ENCODE results near the gene SMIM24.
A peak's percentile ranks its signal among the peaks of the same experiment; 100 is the strongest.
"Not testable (repeated sequence)": the region's sequence is repeated elsewhere in the genome, so short reads cannot be mapped to it uniquely, and the experiment has no call there.

SMIM24 gene

DNA sequence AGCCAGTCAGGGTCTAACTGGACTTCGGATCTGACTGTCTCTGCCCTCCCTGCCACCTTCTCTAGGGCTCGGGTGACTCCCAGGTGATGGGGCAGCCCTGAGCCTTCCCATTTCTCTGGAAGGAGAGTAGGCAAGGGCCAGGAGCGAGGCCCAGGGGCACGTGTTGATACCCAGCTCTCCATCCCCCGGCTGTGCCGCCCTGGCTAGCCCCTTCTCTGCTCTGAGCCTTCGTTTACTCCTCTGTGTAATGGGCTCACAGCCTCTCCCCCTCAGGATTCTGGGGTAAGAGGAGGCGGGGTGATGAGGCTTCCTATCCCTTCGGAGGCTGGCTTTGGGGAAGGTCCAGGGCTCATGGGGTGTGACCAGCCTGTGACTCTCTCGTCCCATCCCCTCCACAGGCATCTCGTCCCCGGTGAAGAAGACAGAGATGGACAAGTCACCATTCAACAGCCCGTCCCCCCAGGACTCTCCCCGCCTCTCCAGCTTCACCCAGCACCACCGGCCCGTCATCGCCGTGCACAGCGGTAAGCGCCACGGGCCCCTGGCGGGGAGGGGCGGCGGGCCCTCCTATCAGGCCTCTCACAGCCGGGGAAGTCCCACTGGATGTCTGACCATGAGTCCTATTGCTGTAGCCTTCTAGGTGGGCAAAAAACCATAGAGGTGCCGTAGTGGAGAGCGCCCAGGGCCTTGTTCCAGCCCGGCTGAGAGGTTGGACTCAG, 31.6 kb downstream of the SMIM24 start:
- Mint-ChIP-seq H3K27ac (no peak overlapping the region), H3K4me3 (no peak overlapping the region), H3K27me3 (no peaks in the 10 kb centered on the region), H3K9me3 (no peaks in the 10 kb centered on the region), H3K36me3 (peaks cover 30% of the 10 kb centered on the region), H3K4me1 (peaks cover 12% of the 10 kb centered on the region)
- ATAC-seq = no peak

DNA sequence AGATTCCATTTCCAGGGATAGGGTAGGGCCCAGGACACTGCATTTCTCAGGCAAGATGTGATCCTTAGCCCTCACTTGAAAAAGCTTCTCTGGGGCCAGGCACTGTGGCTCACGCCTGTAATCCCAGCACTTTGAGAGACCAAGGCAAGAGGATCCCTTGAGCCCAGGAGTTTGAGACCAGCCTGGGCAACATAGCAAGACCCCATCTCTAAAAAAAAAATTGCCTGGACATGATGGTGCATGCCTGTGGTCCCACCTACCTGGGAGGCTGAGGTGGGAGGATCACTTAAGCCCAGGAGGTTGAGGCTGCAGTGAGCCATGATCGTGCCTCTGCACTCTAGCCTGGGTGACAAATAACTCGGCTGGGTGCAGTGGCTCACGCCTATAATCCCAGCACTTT, 33.7 kb downstream of the SMIM24 start:
- not testable (repeated sequence) for H3K27ac Mint-ChIP-seq, ATAC-seq, H3K9me3 Mint-ChIP-seq, H3K27me3 Mint-ChIP-seq, H3K4me3 Mint-ChIP-seq
- Mint-ChIP-seq H3K36me3 (peaks cover 17% of the 10 kb centered on the region), H3K4me1 (peaks cover 13% of the 10 kb centered on the region)

DNA sequence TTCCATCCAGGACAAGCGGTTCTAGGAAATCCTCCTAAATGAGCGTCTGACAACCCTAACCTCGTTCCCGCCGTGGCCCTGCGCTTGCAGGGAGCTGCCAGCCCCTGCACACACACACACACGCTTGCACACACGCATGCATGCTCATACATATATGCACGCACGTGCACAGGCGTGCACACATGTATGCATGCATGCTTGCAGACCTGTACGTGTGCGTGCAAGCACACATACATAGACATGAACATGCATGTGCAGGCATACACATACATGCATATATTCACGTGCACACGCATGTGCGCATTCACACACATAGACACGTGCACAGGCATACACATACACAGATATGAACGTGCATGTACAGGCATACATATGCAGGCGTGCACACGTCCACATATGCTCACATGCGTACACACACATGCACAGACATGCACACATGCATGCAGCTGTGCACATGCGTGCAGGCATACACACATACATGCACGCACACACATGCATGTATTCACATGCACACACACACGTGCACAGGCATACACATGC, 35.6 kb downstream of the SMIM24 start:
- H3K9me3 Mint-ChIP-seq = no peaks in the 10 kb centered on the region
- H3K27ac Mint-ChIP-seq = no peak overlapping the region
- no peak overlapping the region for H3K4me3 Mint-ChIP-seq
- no peaks in the 10 kb centered on the region for H3K27me3 Mint-ChIP-seq
- H3K36me3 Mint-ChIP-seq = peaks cover 6% of the 10 kb centered on the region
- peaks cover 6% of the 10 kb centered on the region for H3K4me1 Mint-ChIP-seq
- ATAC-seq = no peak

DNA sequence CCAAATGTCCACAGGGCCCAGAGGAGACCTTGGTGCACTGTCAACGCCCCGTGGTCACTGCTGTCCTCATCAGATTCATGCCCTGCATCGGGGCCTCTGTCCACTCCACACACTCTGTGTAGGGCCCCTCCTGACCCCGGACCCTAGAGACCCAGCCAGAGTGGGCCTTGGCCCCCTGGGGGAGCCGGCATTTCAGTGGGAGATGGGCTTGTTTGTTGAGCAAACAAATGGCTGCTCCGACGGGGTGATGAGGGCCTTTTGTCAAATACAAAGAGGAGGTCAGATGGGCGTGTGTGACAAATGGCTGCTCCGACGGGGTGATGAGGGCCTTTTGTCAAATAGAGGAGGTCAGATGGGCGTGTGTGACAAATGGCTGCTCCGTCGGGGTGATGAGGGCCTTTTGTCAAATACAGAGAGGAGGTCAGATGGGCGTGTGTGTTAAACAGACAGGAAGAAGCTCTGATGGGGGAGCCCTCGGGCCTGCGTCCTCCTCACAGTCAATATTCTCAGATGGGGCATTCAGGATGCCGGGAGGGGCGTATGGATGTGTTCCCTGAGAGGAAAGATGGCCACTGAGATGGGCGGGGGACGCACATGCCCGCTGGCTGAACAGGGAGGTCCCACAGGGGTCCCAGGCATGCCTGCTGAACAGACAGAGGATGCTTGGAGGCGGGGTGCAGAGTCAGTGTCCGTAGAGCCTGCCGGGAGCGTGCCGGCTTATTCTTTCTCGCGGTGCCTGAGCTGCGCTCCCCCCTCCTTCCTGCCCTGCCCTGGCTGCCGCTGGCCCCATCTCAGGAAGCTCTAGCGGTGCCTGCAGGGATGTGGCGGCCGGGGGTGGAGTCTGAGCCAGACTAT, 36.3 kb downstream of the SMIM24 start:
- Mint-ChIP-seq H3K9me3 (no peaks in the 10 kb centered on the region), H3K36me3 (peaks cover 6% of the 10 kb centered on the region), H3K4me3 (no peak overlapping the region), H3K27me3 (no peaks in the 10 kb centered on the region), H3K4me1 (peaks cover 6% of the 10 kb centered on the region), H3K27ac (peak overlapping the region; percentile 36)
- no peak for ATAC-seq

DNA sequence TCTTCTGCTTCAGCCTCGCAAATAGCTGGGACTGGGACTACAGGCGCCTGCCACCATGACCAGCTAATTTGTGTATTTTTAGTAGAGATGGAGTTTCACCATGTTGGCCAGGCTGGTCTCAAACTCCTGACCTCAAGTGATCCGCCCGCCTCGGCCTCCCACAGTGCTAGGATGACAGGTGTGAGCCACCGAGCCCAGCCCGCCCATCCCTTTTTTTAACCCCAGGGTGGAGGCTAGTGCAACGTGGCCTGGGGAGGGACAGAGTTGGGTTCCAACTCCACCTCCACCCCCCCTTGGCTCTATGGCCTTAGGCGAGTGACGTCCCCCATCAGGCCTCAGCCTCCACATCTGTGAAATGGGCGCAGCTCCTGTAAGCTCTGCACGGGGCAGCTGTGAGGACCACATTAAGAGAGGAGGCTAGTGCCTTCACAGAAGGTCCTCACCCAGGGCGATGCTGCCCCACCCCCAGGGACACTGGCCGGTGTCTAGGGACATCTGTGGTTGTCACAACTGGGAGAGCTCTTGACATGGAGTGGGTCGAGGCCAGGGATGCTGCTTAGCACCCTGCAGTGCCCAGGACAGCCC, 37.7 kb downstream of the SMIM24 start:
- Mint-ChIP-seq H3K27ac (no peak overlapping the region), H3K27me3 (no peaks in the 10 kb centered on the region), H3K36me3 (peaks cover 6% of the 10 kb centered on the region), H3K4me1 (peaks cover 6% of the 10 kb centered on the region), H3K4me3 (no peak overlapping the region), H3K9me3 (no peaks in the 10 kb centered on the region)
- ATAC-seq = no peak

DNA sequence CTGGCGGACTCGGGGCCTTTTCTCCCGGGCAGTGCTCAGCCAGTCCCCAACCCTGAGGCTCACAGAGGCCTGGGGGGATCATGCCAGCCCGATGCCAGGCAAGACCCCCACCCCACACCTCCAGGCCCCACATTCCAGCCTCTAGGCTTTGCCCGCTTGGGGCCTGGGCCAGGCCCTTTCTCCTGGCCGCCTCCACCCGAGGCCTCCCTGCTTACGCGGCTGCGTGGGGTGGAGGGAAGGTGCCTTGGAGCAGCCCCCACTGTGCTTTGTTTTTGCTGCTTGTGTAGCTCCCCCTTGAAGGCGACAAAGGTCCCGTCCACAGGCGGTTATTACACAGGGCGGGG, 38.4 kb downstream of the SMIM24 start:
- no peak overlapping the region for H3K4me3 Mint-ChIP-seq
- H3K27me3 Mint-ChIP-seq = no peaks in the 10 kb centered on the region
- no peak for ATAC-seq
- H3K27ac Mint-ChIP-seq = no peak overlapping the region
- peaks cover 6% of the 10 kb centered on the region for H3K4me1 Mint-ChIP-seq
- no peaks in the 10 kb centered on the region for H3K9me3 Mint-ChIP-seq
- peaks cover 6% of the 10 kb centered on the region for H3K36me3 Mint-ChIP-seq

DNA sequence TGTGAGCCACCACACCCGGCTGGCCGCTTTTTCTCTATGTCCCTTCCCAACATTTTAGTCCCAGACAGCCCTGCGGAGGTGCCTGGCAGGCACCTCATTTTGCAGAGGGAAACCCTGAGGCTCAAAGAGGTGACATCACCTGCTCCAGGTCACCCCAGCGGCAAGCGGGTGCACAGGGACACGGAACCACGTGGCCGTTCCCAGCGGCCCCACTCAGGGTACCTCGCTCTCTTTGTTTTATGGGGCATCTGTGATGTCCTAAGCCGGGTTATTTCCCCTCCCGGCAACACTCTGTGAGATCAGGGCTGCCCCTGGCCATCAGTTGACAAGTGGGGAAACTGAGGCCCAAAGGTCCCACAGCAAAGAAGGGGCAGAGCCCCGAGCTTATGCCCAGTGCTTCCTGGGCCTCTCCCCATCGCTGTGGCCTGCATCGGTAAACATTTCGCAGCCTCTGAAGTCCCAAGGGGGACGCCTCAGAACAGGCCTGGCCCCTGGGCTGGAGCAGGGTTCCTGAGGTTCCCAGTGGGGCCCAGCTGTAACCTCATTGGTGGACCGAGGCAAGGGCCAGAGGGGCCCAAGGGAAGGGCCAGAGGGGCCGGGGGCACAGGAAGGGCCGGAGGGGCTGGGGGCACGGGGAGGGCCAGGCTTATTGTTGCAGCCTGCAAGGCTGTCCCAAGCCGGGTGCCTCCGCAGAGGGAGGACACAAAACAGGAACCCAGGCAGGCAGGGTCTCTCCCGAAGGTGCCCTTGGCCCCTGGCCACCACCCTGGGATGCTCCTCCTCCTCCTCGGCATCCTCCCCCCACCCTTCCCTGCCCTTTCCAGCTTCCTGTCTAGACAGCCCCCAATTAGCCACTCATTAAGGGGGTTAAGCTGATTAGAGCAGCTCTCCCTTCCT, 39.0 kb downstream of the SMIM24 start:
- Mint-ChIP-seq H3K4me1 (peaks cover 6% of the 10 kb centered on the region), H3K36me3 (peaks cover 6% of the 10 kb centered on the region), H3K9me3 (no peaks in the 10 kb centered on the region), H3K4me3 (no peak overlapping the region), H3K27me3 (no peaks in the 10 kb centered on the region), H3K27ac (no peak overlapping the region)
- no peak for ATAC-seq

DNA sequence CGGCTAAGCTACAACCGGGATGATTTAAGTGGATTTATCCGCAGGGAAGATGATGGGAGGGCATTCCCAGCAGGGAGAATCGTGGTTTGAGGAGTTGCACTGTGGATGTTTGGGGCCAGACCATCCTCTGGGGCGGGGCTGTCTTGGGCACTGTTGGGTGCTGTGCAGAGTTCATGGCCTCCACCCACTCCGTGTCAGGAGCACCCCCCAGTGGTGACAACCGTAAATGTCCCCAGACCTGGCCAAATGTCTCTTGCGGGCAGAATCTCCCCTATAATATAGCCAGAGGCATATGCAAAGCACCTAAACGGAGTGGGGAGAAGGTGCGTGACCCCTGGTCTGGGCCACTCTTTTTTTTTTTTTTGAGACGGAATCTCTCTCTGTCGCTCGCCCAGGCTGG, 40.2 kb downstream of the SMIM24 start:
- no peak overlapping the region for H3K27ac Mint-ChIP-seq
- H3K9me3 Mint-ChIP-seq = no peaks in the 10 kb centered on the region
- H3K4me3 Mint-ChIP-seq = no peak overlapping the region
- H3K4me1 Mint-ChIP-seq = peaks cover 15% of the 10 kb centered on the region
- H3K36me3 Mint-ChIP-seq = peaks cover 6% of the 10 kb centered on the region
- no peak for ATAC-seq
- no peaks in the 10 kb centered on the region for H3K27me3 Mint-ChIP-seq

DNA sequence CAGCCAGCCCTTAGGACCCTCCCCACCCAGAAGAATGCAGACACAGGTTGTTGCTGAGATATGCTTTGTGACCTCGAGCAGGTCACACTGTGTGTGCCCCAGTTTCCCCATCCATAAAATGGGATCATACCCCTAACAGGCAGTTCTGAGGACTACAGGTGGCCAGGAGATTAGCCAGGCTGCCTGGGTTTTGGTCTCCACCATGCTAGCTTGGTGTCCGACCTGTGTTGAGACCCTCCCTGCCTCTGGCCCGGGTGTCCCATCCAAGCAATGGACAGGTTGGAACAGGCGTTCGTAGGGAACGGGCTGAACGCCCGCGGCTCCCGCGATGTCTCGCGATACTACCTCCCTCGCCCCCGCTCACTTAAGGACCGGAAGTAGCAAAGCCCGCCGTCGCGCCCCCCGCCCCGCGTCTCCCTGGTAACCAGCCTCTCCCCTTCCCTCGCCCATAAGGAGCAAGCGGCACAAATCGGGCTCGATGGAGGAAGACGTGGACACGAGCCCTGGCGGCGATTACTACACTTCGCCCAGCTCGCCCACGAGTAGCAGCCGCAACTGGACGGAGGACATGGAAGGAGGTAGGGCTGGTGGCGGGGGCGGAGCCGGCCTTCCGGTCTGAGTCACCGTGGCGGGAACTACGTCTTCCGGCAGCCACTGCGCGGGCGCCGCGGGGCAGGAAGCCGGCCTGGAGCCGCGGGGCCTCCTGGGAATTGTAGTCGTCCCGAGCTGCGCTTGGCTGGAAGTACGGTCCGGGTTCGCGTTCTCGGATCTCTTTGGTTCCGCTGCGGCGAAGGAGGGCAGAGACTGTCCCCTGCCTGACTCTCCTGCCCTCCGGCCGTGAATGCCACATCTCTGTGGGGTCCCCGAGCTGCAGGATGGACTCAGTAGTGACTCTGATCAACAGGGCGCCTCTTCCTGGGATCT, 45.4 kb downstream of the SMIM24 start:
- Mint-ChIP-seq H3K27me3 (no peaks in the 10 kb centered on the region), H3K4me1 (peaks cover 22% of the 10 kb centered on the region), H3K4me3 (peak overlapping the region; percentile 96), H3K9me3 (no peaks in the 10 kb centered on the region), H3K27ac (peak overlapping the region; percentile 97), H3K36me3 (peaks cover 13% of the 10 kb centered on the region)
- peak; percentile 95 for ATAC-seq

DNA sequence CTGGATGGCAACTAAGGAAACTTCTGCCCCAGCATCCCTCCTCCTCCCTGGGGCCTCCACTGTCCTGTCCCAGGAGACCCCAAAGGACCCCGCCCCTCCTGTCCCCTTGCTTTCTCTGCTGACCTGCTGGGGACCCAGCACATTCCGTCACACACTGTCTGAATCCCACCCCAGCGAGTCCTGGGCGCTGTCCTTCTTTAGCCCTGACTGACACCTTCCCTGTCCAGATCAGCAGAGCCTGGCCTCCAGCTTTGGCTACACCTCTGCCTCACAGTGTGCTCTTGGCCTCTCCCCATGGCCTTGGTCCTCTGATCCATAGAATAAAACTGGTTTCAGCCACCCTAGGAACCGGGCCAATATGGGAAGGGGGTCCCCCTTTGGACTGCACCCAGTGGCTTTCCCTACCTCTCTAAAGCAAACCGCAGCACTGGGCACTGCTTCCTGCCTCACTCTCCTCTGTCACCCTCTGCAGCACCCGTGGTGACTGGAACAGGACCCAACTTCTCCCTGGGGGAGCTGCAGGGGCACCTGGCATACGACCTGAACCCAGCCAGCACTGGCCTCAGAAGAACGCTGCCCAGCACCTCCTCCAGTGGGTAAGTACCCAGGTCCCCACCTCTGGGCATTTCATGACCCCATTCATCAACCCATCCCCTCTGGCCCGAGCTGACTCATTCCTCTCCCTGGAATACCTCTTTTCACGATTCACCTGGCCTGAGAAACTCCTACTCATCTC, 46.4 kb downstream of the SMIM24 start:
- ATAC-seq = no peak
- Mint-ChIP-seq H3K27me3 (no peaks in the 10 kb centered on the region), H3K36me3 (peaks cover 13% of the 10 kb centered on the region), H3K9me3 (no peaks in the 10 kb centered on the region), H3K4me3 (peak overlapping the region; percentile 96), H3K27ac (peak overlapping the region; percentile 97), H3K4me1 (peaks cover 31% of the 10 kb centered on the region)

DNA sequence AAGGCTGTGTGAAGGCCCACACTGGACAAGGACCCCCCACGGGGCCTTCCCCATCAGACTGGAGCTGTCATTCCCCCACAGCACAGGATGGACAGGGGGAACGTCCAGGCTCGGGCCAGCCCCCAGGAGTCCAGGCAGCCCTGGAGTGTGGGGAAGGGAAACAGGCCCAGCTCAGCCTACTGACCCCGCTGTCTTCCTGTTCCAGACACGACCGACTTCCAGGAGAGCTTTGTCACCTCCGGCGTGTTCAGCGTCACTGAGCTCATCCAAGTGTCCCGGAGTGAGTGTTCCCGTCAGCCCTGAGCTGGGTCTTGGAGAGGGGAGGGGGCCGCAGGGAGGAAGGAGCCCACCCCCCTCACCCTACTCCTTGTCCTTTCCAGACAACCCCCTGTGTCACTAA, 47.0 kb downstream of the SMIM24 start:
- Mint-ChIP-seq H3K4me1 (peaks cover 38% of the 10 kb centered on the region), H3K36me3 (peaks cover 13% of the 10 kb centered on the region), H3K9me3 (no peaks in the 10 kb centered on the region), H3K27ac (peak overlapping the region; percentile 97), H3K4me3 (no peak overlapping the region), H3K27me3 (no peaks in the 10 kb centered on the region)
- no peak for ATAC-seq

DNA sequence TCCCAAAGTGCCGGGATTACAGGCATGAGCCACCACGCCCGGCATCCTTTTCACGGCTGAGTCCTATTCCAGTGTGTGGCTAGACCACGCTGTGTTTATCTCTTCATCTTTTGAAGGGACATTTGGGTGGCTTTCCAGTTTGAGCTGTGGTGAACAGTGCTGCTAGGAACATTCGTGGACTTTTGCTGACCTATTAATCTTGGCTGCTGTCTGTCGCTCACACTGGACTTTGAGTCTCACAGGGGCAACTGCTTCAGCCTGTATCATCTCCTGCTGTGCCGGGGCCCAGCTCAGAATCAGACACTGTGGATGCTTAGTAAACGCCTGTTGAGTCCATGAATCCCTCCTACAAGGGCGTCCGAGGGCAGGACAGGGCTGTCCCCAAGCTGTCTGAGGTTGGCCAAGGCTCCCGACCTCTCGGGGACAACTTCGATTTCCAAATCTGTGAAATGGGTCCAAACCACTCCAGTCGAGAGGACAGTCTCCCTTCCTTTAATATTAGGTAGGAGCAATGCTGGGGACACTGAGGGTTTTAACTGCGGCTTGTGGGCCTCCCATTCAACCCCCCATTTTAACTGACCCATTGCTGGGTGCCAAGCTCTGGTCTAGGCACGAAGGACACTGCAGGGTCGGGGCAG, 48.4 kb downstream of the SMIM24 start:
- H3K27ac Mint-ChIP-seq = no peak overlapping the region

DNA sequence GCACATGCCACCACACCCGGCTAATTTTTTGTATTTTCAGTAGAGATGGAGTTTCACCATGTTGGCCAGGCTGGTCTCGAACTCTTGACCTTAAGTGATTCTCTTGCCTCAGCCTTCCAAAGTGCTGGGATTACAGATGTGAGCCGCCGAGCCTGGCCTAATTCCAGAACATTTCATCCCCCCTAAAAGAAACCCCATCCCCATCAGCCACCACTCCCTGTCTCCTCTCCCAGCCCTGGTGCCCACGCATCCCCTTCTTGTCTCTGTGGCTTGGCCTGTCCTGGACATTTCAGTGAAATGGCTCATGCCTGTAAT, 50.0 kb downstream of the SMIM24 start:
- Mint-ChIP-seq H3K36me3 (peaks cover 28% of the 10 kb centered on the region), H3K4me1 (peaks cover 38% of the 10 kb centered on the region)
- H3K9me3 Mint-ChIP-seq, ATAC-seq, H3K4me3 Mint-ChIP-seq, H3K27ac Mint-ChIP-seq, H3K27me3 Mint-ChIP-seq: not testable (repeated sequence)

More for the DNA sequence above, 48.4 kb downstream of the SMIM24 start:
- no peak for ATAC-seq
- peaks cover 20% of the 10 kb centered on the region for H3K36me3 Mint-ChIP-seq
- no peaks in the 10 kb centered on the region for H3K27me3 Mint-ChIP-seq
- H3K4me3 Mint-ChIP-seq = no peak overlapping the region
- peaks cover 45% of the 10 kb centered on the region for H3K4me1 Mint-ChIP-seq
- H3K9me3 Mint-ChIP-seq = no peaks in the 10 kb centered on the region
